GM10248 (cell line): ENCODE results near the gene ZNFX1.

Experiments
- CTCF ChIA-PET: fragments of 300-600 bp; sonication (Branson Sonifier 250); formaldehyde crosslinking; extraction: SDS; loops from one replicate; lab custom pipeline; 2021; ENCODE audit warnings: antibody characterized with exemption; lab: Yijun Ruan, JAX
- POLR2A ChIA-PET: fragments of 350-650 bp; sonication (Branson Sonifier 250); formaldehyde crosslinking; extraction: SDS; loops from one replicate; lab custom pipeline; 2020; ENCODE audit warnings: antibody characterized with exemption; lab: Yijun Ruan, JAX
- DNase-seq: peaks from one replicate; pipeline ENCODE4 v3.0.0; 2012; ENCODE audit errors: extremely low spot score
- TF ChIP-seq, protein P1 (sequence below): IDR thresholded peaks from 2 replicates; pipeline ENCODE4 v1.5.1; 2012; ENCODE audit warnings: mild to moderate bottlenecking, low read depth; ENCODE audit errors: extremely low read depth, missing control alignments, control extremely low read depth

The ZNFX1 gene

DNA sequence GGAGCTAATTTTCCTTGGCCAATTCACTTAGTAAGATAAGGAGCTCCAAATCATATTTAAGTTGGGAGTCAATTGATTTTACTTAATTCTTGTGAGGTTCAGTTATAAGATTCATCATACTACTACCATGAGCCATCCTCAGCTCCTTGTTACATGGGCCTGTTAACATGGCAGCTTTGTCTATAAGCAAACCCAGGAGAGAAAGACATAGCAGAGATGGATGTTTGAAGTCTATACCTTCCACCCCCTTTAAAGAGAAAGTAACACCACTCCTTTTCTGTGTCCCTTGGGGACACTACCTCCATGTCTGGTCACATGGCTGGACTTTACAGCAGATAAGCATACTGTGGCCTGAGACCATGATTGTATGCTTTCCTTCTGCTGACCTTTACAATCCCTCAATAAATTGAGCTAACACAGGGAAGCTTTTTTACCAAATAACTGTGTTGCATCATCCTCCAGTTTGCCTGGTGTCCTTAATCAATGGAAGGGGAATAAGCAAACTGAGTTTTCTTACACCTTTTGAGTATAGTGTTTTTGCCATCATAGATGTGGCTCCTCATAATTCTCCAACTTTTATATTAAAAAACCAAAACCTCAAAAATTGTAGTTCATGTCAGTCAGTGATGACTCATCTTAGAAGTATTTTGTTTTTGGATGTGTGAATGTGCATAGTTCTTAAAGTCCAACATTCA lies 9.8 kb upstream of the ZNFX1 start:
- POLR2A ChIA-PET = interaction anchor here (1.1 kb wide), 1 partner anchor 10 kb away, joined by 3 read pairs; the partner anchor contains the start of gene ZNFX1
- no peak for DNase-seq
- TF ChIP-seq, protein P1, sequence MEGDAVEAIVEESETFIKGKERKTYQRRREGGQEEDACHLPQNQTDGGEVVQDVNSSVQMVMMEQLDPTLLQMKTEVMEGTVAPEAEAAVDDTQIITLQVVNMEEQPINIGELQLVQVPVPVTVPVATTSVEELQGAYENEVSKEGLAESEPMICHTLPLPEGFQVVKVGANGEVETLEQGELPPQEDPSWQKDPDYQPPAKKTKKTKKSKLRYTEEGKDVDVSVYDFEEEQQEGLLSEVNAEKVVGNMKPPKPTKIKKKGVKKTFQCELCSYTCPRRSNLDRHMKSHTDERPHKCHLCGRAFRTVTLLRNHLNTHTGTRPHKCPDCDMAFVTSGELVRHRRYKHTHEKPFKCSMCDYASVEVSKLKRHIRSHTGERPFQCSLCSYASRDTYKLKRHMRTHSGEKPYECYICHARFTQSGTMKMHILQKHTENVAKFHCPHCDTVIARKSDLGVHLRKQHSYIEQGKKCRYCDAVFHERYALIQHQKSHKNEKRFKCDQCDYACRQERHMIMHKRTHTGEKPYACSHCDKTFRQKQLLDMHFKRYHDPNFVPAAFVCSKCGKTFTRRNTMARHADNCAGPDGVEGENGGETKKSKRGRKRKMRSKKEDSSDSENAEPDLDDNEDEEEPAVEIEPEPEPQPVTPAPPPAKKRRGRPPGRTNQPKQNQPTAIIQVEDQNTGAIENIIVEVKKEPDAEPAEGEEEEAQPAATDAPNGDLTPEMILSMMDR = no peak
- CTCF ChIA-PET = interaction anchor here (1.2 kb wide), 2 partner anchors 20 to 32 kb away, joined by 3 read pairs; no protein-coding TSS in a partner anchor

- TF ChIP-seq, protein P1 = no peak
- ChIA-PET POLR2A (interaction anchor here (1.1 kb wide), 1 partner anchor 9 kb away, joined by 3 read pairs; the partner anchor contains the start of gene ZNFX1), CTCF (interaction anchor here (1.2 kb wide), 1 partner anchor 31 kb away, joined by 3 read pairs; no protein-coding TSS in a partner anchor)
- DNase-seq = no peak
Observed at GRCh38 chr20:49286689-49287551, 9.1 kb upstream of the ZNFX1 start.

DNA sequence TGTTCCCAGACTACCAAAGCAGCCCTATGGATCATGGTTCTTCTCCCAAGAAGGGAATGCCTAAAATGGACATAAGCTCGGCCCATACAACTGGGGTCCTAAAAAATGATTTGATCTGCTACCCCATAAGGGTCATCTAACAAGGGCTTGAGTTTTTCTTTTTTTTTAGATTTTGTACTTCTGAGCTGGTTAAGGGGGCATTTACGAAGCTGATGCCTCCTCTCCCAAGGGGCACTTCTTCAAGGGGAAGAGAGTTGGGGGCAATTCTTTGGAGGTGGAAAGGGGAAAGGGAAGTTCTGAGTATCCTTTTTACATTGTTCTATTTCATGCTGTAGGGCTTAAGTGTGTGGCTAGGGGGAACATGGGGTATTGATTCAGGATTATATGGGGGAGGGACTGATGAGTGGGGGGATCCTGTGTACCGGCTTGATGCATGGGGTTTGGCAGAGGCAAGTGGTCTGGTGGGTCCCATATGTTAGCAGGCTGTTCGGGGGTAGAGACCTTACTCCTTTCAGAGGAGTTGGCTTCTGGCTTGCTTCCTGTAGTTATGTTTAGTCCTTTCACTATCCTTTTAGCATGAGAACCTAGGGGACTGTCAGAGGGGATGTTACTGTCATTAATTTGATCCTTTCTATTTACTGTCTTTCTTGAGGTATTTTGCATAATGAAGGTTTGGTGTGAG lies 8.1 kb upstream of the ZNFX1 start:
- TF ChIP-seq, protein P1 = no peak
- DNase-seq = no peak
- CTCF ChIA-PET = no interaction called here
- POLR2A ChIA-PET = no interaction called here

- DNase-seq = no peak
- ChIA-PET CTCF (no interaction called here), POLR2A (no interaction called here)
- TF ChIP-seq, protein P1 = no peak
Observed at GRCh38 chr20:49285233-49285668, 7.4 kb upstream of the ZNFX1 start.

- POLR2A ChIA-PET = interaction anchor here (0.6 to 1.0 kb wide), 2 partner anchors 12 to 707 kb away, joined by 3 to 5 read pairs; no protein-coding TSS in a partner anchor
- TF ChIP-seq, protein P1 = no peak
- CTCF ChIA-PET = no interaction called here
- no peak for DNase-seq
Observed at GRCh38 chr20:49284818-49285217, 7.0 kb upstream of the ZNFX1 start.
